NCI-H524 treated with DMSO at 0.1 percent for 48 hours (cell line): Measurements from ENCODE around the gene MTMR11.
A peak's percentile ranks its signal among the peaks of the same experiment; 100 is the strongest.

Source experiments
- DNase-seq: peaks from one replicate; lab custom pipeline; 2025; lab: John Stamatoyannopoulos, UW

The MTMR11 gene

DNA sequence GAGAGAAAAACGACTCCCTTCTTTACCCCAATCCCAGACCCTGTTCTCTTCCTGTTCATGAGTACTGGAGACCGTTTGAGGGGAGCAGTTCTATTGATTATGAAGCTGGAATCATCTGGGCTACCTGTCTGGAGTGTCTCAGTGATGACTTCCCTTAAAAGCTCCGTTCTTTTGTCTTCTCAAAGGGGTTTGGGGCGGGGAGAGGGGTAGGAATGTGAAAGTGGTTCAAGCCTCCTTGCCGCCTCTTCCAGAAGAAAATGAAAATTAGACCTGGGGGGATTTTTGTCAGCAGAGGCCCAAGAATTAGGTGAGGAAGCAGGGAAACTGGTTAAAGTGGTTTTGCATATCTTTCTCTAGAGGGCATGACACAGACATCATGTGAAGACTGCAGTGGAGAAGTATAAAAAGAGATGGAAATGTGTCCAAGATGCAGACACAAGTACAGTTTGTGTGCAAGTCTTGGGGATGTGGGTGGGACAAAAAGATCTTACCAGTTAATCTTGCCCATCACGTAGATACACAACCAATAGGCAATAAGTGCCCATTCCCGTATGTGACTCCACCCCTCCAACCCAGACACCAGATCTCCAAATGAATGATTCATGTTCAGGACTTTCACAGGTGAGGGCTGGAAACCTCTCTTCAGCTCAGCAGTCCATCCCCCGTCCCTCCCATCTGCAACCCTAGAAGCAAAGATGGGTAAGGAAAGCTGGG lies 470 bp upstream of the MTMR11 start:
- no peak for DNase-seq

DNA sequence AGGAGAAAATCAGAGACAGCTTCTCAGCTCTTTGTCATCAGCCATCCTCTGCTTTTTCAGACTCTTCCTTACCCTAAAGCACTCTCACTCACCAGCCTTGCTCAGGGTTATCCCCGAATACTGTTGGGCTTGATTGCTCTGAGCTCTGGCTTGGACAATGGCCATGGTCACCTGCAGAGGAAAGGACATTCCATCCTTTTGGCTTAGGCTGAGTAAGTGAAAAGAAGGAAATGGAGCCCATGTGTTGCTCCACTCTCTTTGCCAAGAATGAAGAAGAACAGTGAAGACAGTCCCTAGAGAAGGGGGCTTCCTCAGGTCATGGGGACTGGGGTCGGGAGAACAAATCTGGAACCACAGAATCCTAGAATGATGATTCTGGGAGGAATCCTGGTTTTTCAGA lies 2.3 kb downstream of the MTMR11 start:
- no peak for DNase-seq

DNA sequence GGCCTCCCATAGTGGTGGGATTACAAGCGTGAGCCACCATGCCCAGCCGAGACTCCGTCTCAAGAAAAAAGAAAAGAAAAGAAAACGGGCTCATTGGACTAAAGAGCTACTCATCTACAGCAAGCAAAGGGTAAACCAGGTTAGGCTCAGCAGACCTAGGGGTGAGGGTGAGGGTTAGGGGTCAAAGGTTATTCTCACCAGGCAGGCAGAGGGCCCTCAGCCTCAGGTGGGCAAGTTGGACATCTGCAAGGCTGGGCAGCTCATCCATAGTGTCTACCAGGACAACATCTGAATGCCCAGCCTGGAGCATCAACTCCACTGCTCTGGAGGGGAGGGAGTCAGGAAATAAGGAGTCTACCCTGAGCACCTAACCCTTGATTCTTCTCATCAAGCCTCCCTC lies 3.5 kb downstream of the MTMR11 start:
- no peak for DNase-seq

DNA sequence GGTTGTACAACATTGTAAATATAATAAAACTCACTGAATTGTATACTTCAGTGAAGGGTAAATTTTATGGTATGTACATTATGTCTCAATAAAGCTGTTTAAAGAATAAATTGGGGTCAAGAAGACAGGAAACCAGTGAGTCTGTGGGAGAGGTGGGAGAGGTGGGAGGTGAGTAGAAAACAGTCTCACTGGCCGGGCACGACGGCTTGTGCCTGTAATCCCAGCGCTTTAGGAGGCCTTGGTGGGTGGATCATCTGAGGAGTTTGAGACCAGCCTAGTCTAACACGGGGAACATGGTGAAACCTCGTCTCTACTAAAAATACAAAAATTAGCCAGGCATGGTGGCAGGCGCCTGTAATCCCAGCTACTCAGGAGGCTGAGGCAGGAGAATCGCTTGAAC lies 4.2 kb downstream of the MTMR11 start:
- no peak for DNase-seq

DNA sequence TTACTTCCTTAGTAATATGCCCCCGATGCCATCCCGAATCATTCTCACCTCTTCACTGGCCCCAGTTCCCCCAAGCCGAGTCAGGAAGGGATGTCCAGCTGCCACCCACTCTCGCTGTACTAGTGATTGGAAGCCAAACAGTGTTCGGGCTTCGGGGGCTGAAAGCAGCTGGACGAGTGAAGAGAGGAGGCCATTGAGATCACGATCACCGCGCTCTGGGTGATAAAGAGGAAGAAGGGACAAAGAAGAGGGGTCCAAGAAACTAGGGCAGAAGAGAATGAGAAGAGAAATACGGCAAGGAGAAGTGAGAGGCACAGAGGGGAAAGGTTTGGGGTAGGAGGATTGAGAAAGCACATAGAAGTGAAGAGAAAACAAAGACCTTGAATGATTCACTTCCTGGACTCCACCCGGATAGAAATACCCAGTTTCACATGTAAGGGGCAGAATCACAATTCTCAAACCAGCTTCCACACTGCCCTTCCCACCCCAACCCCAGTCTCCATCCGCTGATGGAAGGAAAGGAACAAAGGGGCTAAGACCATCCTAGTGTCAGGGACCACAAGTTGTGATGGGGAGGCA lies 5.4 kb downstream of the MTMR11 start:
- DNase-seq = no peak

DNA sequence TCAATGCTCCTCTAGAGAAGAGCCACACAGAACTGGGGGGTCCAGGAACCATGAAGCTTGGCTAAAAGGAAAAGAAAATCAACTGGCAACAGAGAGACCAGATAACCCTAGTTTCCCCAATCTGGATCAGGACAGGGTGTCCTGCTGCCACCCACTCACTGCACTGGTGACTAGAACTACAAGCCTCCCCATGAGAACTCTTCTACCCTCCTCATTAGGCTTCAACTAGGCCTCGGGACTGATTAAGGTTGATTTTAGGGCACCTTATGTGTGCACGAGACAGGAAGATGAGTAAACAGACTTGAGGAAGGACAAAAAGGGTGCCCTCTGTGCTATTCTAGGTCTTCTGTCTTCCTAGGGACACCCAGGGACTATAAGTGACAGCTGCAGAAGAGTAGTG lies 6.8 kb downstream of the MTMR11 start:
- no peak for DNase-seq

DNA sequence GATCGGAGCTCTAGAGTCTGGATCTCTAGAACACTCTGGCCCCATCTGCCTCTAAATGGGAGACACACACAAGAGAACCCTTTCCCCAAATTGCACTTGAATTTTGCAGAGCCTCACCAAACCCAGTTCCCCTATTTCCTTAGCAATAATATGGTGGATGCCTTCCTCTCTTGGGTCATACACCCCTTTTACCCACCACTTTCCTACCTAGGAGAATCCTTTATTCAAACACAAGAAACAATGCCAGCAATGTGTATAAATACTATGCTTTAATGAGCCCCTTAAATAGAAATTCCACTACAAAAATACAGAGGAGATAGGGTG lies 8.3 kb downstream of the MTMR11 start:
- no peak for DNase-seq

DNA sequence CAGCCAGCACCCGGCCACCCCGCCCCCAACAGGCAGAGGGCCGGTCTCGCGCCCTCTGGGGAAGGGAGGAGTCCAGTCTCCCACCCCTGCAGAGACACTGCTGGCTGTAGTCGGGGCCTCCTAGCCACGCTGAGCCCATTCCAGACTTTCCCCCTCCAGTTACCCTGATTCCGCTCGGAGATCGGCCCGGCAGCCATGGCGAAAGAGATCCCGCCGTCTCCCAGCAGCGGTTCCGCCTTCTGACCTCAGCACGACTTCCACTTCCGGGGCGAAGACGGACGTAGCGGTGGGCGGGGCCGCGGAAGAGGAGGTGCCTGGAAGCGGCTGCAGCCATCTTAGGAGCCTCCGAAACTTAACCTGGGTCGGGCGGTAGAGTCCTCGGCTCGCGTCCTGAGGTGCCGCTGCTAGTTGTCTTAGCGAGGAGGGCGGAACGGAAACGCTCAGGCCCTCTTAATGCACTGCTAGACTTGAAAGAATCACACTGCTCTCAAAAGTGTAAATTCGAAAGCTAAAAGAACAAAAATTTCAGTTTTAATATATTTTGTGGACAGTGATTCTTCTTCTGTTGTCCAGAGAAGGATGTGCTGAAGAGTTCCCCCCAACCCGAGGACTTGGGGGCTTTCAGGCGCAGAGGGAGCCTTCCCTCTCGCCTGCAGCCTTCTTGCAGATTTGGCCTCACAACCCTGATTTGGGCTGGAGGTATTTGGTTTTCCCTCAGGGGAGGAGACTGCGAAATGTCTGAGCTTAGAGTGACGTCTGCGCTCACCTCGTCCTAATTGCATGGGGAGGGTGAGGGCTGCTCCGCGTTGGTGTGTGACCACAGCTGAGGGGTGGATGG lies 8.9 kb downstream of the MTMR11 start, which contains the start of gene SF3B4:
SF3B4 (minus strand) TSS at position 241 of the 838 bp plus-strand sequence; CDS start at position 197, 44 bp downstream.
- peak; percentile 67 for DNase-seq

DNA sequence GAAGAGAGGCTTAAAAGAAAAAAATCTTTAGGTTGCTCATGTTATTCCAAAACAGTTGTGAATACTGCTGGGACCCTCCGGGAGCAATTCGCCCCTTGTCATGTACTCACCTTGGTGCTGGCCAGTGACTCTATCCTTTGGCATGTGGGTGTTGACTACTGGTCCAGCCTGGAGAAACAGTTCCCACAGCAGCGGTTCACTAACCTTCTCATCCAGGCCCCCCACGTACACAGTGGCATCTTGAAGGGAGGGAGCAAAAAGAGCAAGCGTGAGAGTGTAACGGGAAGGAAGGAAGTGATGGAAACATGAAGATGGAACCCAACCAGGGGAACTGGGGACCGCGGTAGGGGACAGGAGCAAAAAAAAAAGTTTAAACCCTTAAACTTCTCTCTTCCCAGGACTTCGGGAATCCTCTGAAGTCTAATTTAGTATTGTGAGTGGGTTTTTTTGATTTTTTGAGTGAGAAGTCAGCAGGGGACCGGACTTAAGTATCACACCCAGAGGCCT lies 9.6 kb downstream of the MTMR11 start:
- no peak for DNase-seq

DNA sequence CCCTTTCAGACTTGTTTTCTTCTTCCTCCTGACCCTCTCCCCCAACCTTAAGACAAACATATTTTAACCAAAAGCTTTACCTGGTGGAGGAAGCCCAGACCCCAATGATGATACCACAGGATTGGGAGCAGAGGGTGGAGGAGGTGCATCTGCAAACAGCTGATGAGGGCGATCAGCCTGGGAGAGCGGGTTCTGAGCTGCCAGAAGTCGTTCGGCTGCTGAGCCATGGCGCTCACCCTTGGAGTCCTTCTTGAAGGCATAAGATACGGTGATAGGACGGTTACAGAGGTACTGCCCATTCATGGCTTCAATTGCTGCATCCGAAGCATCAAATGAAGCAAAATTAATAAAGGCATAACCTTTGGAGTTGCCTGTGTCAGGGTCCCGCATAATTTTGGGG lies 10.4 kb downstream of the MTMR11 start:
- DNase-seq = no peak

DNA sequence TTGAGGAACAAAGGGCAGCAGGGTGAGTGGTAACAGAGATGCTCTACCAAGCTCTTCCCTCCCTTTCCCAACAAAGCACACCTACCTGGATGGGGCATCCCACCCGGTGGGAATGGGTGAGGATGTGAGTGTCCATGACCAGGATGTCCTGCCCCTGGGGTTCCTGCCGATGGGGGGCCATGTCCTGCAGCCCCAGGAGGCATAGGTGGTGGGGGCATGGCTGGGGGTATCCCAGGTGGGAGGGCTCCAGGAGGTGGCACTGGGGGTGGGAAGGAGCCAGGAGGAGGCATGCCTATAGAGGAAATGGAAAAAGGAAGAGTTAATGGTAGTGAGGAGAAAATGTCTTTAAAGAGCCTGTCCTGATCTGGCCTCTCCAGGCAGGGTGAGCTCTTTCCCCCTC lies 10.9 kb downstream of the MTMR11 start:
- no peak for DNase-seq

DNA sequence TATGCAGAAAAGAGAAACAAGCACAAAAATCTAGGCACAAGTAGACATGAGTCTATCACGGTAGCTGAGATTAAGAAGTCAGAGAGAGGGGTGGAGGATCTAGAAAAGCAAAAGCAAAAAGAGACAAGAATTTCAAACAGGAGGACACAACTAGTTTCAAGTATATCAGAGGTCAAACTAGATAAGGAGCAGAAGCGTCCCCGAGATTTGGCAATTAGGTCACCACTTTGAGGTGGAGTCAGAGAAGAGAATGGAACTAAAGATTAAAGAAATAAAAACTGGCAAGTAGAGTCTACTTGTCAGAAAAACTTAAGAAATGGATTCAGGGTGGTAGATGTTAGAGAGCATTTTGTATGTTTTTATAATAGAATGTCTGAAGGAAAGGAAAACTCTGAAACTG lies 11.3 kb downstream of the MTMR11 start:
- DNase-seq = no peak

DNA sequence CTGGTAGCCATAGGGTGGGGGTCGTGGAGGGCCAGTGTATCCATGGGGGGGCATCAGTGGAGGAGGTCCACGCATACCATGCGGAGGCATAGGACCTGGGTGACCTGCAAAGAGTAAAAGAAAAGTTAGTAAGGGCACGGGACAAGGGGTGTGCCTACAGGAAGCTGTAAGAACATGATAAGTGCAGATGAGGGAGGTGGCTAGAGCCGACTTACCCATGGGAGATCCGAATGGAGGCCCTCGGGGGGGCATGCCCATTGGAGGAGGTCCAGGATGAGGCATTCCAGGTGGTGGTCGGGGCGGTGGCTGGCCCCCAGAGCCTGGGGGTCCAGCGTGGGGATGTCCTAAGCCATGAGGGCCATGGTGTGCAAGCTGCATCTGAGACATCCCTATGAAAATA lies 13.1 kb downstream of the MTMR11 start:
- DNase-seq = no peak

DNA sequence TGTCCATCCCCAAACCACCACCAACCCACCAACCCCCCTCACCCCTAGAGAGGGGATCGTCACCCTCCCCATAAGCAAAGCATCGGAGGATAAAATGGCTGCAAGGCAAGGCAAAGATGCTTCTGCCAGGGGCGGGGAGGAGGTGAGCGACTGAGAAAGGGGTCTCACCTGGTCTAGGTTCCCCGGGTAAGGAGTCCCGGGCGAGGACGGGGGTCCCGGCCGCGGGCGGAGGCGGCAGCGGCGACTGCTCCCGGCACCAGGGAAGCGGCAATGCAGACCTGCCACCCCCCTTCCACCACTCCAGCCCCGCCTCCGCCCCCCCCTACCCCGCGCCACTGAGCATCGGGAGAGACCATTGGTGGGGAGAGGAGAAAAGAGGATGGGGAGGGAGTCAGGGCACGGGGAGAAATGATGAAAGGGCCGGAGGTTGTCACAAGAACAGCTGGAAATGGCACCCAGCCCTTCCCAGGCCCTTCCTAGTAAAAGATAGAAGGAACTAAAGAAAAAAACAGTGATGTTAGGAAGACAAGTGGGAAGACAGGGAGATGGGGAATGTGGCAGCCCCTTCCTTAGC lies 19.0 kb downstream of the MTMR11 start, which contains the start of gene SV2A:
SV2A (minus strand) TSS at position 274 of the 574 bp plus-strand sequence. CDS start 4,004 bp downstream, outside the sequence.
- DNase-seq = peak; percentile 13

DNA sequence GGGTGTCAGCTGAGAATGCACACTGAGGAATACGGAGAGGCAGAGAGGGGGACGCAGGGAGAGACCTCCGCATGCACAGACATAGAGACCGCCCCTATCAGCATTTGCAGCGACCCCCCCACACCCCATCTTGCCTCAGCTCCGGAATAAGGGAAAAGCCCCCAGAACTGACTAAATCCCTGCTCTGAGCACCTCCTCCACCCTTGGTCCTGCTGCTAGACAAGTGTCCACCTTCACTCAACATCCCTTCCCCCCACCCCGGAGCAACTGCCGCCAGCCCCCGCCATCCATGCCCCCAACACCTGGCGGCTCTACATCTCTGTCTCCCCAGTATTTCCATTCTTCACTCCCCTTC lies 19.8 kb downstream of the MTMR11 start:
- no peak for DNase-seq

DNA sequence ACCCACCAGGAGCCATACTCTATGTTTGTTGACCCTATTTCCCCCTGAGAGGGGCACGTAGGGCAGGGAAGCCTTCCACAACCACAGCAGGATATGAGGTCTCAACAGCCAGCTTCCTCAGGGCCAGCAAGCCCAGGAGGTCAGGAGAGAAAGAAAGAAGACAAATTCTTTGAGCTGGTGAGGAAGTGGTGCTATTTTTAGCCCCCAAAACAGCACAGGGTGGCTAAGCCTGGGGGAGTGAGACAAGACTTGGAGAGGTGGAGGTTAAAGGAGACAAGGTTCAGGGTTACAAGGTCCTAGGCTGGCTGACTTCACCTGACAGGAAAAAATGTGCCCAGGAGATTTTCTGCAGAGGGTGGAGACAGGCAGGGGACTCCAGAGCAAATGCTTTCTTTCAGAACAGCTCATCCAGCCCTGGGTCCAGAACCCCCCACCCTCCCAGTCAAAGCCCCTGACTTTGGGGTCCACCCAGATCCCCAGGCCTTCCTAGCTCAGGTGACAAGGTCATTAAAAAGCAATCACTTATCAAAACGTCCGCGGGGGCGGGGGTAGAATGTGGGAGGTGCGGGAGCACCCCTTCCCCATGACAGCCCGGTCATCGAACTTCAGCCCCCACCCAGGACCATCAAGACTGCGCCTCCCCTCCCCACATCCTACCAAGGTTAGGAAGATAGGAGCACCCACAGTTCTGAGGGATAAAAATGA lies 20.3 kb downstream of the MTMR11 start:
- no peak for DNase-seq

DNA sequence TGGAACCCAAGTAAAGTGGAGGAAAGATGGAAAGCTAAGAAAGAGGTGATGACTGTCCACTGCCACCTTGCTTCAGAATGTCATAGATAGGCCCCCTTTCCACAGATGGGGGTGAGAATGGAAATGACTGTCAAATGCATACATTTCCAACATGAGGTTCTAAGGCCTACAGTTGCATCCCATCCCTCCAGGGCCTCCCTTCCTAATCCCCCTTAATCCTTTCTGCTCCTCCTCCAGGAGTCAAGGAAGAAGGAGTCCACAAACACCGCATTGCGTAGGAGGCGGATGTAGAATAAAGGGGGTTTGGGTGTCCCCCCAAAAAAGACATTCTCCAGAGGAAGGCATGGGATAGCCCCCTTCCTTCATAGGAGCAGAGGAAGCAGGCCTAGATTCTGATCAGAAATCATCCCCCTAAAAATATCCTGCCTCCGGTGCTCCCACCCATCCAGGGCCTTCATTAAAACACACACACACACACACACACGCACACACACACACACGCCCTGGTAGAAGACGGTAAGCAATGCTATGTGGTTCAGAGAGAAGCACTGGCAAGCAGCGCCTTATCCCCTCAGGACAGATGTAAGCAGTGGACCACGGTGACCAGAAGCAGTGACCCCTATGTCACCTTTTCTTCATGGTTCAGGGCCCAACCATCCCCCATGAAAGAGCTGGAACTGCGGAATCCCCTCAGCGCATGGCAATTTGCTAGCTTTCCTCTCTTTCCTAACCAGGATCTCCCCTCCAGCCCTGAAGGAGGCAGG lies 21.1 kb downstream of the MTMR11 start:
- DNase-seq = no peak

DNA sequence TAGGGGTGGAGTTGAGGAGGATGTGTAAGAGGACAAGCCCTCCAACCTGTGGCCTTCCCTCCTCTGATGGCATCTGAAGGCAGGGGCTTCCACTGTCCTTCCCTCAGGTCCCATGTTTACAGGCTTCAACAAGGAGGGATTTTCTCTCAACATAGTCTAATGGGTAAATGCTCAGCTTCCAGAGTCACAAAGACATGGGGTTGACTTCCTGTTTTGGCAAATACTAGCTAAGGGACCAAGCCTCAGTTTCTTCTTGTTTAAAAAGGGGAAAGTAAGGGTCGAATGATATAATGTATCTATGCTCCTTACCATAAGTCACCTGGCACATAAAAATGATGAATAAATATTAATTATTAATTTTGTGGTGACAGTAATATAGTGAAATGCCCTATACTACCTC lies 22.1 kb downstream of the MTMR11 start:
- no peak for DNase-seq

DNA sequence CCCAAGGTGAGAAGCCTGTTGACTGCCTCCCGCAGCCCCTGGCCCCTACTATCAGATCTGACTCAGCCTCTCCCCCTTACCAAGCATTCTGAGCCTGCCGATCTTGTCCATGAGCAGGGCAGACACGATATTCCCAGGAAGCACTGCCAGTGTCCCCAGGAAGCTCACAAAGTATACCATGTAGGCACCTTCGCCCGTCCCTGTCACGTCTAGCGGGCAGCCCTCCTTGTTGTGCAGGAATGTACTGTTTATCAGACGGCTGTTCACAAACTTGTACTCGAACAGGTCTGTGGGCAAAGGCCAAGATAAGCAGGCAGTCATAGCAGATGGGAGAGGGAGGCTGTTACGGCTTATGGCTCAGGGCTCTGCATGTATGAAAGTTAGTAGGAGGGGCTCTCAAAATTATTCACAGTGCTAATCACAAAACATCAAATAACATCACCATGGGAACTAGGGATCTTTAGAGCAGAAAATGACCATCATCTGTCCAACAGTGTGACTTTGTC lies 30.1 kb downstream of the MTMR11 start:
- DNase-seq = no peak

DNA sequence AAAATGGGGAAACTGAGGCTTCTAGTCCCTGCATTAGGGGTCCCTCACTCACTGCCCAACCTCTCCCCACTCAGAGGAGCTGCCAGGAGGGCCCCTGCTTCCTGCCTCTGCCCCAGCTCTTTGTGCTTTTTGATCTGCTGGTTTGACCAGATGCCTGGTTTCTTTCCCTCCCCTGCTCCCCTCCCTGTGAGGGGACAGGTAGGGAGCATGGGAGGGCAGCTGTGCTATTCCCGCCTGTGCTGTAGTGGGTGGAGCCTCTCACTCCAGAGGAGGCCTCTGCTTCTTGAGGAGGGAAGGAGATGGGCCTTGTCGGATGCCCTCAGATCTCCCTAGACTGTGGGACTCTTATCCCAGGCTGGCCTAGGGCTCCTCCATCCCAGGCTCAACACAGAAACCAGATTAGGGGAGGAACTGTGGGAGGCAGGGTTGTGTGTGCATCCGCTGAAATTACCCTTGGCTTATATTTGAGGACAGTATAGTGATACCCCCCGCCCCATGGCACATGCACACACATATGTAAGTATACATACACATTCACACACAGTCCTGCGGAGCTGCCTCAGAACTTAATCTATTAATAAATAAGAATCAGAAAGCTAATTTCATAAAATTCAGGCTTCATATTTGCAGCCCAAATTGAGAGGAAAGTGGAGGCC lies 32.7 kb downstream of the MTMR11 start:
- no peak for DNase-seq
